Neural cell (in vitro differentiated cells): ENCODE measurements around the gene SNRPA1. TPM values are rescaled to one million over a fixed set of nuclear protein-coding genes. Genes with fewer than 3 reads are reported as not detected.
A peak's percentile ranks its signal among the peaks of the same experiment; 100 is the strongest.

Experiments
- H2AFZ ChIP-seq: fragments of 200-600, 300-800 bp; sonication (generic), shearing (Covaris generic); 2 replicates; pipeline ENCODE4 v1.6.0; 2014; ENCODE audit warnings: low read depth, mild to moderate bottlenecking, antibody characterized with exemption, low read length, moderate library complexity
- H3F3A ChIP-seq: fragments of 200-600 bp; shearing (Covaris generic); 2 replicates; pipeline ENCODE4 v1.6.1; 2016; ENCODE audit warnings: mild to moderate bottlenecking, moderate library complexity, mixed read lengths, antibody characterized with exemption, low read length; ENCODE audit not compliant: insufficient read depth, poor library complexity, severe bottlenecking
- H3K27ac ChIP-seq: fragments of 200-600, 300-800 bp; sonication (generic), shearing (Covaris generic); 2 replicates; pipeline ENCODE4 v1.5.1; 2014; ENCODE audit warnings: mild to moderate bottlenecking, low read length, moderate library complexity
- H3K27me3 ChIP-seq: fragments of 300-800, 200-600 bp; sonication (generic), shearing (Covaris generic); 2 replicates; pipeline ENCODE4 v1.6.0; 2014; ENCODE audit warnings: mild to moderate bottlenecking, low read depth, low read length, moderate library complexity; ENCODE audit not compliant: insufficient read depth
- H3K36me3 ChIP-seq: fragments of 300-800, 200-600 bp; sonication (generic), shearing (Covaris generic); 2 replicates; pipeline ENCODE4 v1.5.1; 2014; ENCODE audit warnings: mild to moderate bottlenecking, antibody characterized with exemption, low read length, moderate library complexity; ENCODE audit not compliant: insufficient read depth
- H3K4me2 ChIP-seq: fragments of 300-800, 200-600 bp; sonication (generic), shearing (Covaris generic); 2 replicates; pipeline ENCODE4 v1.6.0; 2014; ENCODE audit warnings: mild to moderate bottlenecking, low read length
- H3K4me3 ChIP-seq: fragments of 300-800, 200-600 bp; sonication (generic), shearing (Covaris generic); 2 replicates; pipeline ENCODE4 v1.5.1; 2014; ENCODE audit warnings: mild to moderate bottlenecking, low read length, moderate library complexity
- H3K79me2 ChIP-seq: fragments of 200-600 bp; shearing (Covaris generic); replicated peaks from 2 replicates; pipeline ENCODE4 v1.6.0; 2014; ENCODE audit warnings: mild to moderate bottlenecking, low read length, moderate library complexity; ENCODE audit not compliant: insufficient read depth
- H3K9ac ChIP-seq: fragments of 300-800, 200-600 bp; sonication (generic), shearing (Covaris generic); 2 replicates; pipeline ENCODE4 v1.6.1; 2016; ENCODE audit warnings: mild to moderate bottlenecking, low read length, mixed read lengths
- H3K9me2 ChIP-seq: fragments of 200-600 bp; shearing (Covaris generic); 2 replicates; pipeline ENCODE4 v1.6.1; 2016; ENCODE audit warnings: mild to moderate bottlenecking, low read length, mixed read lengths; ENCODE audit not compliant: insufficient read depth
- H3K9me3 ChIP-seq: fragments of 200-600, 300-800 bp; sonication (generic), shearing (Covaris generic); 2 replicates; pipeline ENCODE4 v1.6.1; 2016; ENCODE audit warnings: mild to moderate bottlenecking, mixed run types, low read length, moderate library complexity, mixed read lengths
- H4K20me1 ChIP-seq: fragments of 200-600 bp; shearing (Covaris generic); 2 replicates; pipeline ENCODE4 v1.6.1; 2016; ENCODE audit warnings: mild to moderate bottlenecking, mixed run types; ENCODE audit not compliant: insufficient read depth
- EP300 ChIP-seq: fragments of 450-650 bp; conservative IDR thresholded peaks from 2 replicates; pipeline ENCODE4 v1.6.1; 2014; ENCODE audit warnings: antibody characterized with exemption, mild to moderate bottlenecking, moderate library complexity; ENCODE audit not compliant: poor library complexity, severe bottlenecking
- EZH2 ChIP-seq: fragments of 200-600, 300-800 bp; shearing (Covaris generic), sonication (generic); IDR thresholded peaks from 2 replicates; pipeline ENCODE4 v1.6.1; 2014; ENCODE audit warnings: antibody characterized with exemption, low read length, borderline replicate concordance, mild to moderate bottlenecking; ENCODE audit not compliant: insufficient read depth, poor library complexity, severe bottlenecking
- MXI1 ChIP-seq: fragments of 450-650 bp; conservative IDR thresholded peaks from 2 replicates; pipeline ENCODE4 v1.6.1; 2014; ENCODE audit warnings: antibody characterized with exemption, mild to moderate bottlenecking; ENCODE audit not compliant: poor library complexity, severe bottlenecking
- POLR2AphosphoS5 ChIP-seq: IDR thresholded peaks from 2 replicates; pipeline ENCODE4 v1.6.1; 2012
- RAD21 ChIP-seq: fragments of 450-650 bp; conservative IDR thresholded peaks from 2 replicates; pipeline ENCODE4 v1.6.1; 2014; ENCODE audit warnings: antibody characterized with exemption, mild to moderate bottlenecking, moderate library complexity
- SMC3 ChIP-seq: fragments of 450-650 bp; conservative IDR thresholded peaks from 2 replicates; pipeline ENCODE4 v1.6.1; 2014; ENCODE audit warnings: antibody characterized with exemption, mild to moderate bottlenecking, moderate library complexity; ENCODE audit not compliant: poor library complexity
- TAF1 ChIP-seq: IDR thresholded peaks from 2 replicates; pipeline ENCODE4 v1.6.1; 2012; ENCODE audit warnings: low read depth
- polyA plus RNA-seq: library from polyadenylated mRNA; depleted of rRNA; stranded (reverse); fragments of >200 nt; gene quantifications from 2 replicates; pipeline ENCODE4 v1.2.3, GENCODE V29; 2014
- TF ChIP-seq, protein P1 (sequence below): fragments of 450-650 bp; IDR thresholded peaks from 2 replicates; pipeline ENCODE4 v1.5.1; 2014; ENCODE audit warnings: antibody characterized with exemption, mild to moderate bottlenecking, moderate library complexity; ENCODE audit not compliant: poor library complexity, severe bottlenecking
- TF ChIP-seq, protein P2 (sequence below): IDR thresholded peaks from 2 replicates; pipeline ENCODE4 v1.6.1; 2012; ENCODE audit warnings: borderline replicate concordance

Gene SNRPA1
- polyA plus RNA-seq, 1 donor from 2014 or later = 53.6 TPM

GRCh38 chr15:101258238-101259144 lies 36.6 kb downstream of the SNRPA1 start:
- no peaks in the 10 kb centered on the region for H3F3A ChIP-seq
- H3K9ac ChIP-seq = no peak overlapping the region
- H3K27me3 ChIP-seq = no peaks in the 10 kb centered on the region
- no peak overlapping the region for H3K4me2 ChIP-seq
- no peaks in the 10 kb centered on the region for H4K20me1 ChIP-seq
- no peaks in the 10 kb centered on the region for H3K79me2 ChIP-seq
- H2AFZ ChIP-seq = no peak overlapping the region
- no peak overlapping the region for H3K4me3 ChIP-seq
- no peak overlapping the region for H3K27ac ChIP-seq
- H3K9me3 ChIP-seq = no peaks in the 10 kb centered on the region
- no peaks in the 10 kb centered on the region for H3K9me2 ChIP-seq
- no peak for TF ChIP-seq TAF1
- TF ChIP-seq EP300 = no peak
- TF ChIP-seq, protein P1, sequence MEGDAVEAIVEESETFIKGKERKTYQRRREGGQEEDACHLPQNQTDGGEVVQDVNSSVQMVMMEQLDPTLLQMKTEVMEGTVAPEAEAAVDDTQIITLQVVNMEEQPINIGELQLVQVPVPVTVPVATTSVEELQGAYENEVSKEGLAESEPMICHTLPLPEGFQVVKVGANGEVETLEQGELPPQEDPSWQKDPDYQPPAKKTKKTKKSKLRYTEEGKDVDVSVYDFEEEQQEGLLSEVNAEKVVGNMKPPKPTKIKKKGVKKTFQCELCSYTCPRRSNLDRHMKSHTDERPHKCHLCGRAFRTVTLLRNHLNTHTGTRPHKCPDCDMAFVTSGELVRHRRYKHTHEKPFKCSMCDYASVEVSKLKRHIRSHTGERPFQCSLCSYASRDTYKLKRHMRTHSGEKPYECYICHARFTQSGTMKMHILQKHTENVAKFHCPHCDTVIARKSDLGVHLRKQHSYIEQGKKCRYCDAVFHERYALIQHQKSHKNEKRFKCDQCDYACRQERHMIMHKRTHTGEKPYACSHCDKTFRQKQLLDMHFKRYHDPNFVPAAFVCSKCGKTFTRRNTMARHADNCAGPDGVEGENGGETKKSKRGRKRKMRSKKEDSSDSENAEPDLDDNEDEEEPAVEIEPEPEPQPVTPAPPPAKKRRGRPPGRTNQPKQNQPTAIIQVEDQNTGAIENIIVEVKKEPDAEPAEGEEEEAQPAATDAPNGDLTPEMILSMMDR = peak; percentile 98
- TF ChIP-seq SMC3 = peak; percentile 96
- TF ChIP-seq RAD21 = peak; percentile 97
- TF ChIP-seq EZH2 = no peak
- H3K36me3 ChIP-seq = no peaks in the 10 kb centered on the region

DNA sequence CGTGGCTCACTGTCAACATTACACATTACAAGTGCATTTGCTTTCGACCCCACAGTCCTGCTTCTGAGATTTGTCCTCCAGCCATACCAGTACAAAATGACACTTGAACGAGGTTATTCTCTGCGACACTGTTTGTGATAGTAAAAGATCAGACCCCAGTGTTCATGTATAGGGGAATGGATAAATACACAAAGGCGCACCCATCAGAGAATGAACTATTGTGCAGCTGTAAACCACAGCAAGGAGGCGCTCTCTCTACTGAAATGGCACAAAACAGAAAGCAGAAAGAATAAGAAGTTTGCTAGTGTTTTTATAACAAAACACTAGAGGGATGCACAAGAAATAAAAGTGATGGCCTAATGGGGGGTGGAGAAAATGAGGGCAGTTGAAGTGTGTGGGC lies 38.3 kb downstream of the SNRPA1 start:
- no peak overlapping the region for H3K9ac ChIP-seq
- H3K9me3 ChIP-seq = no peaks in the 10 kb centered on the region
- H3K27me3 ChIP-seq = no peaks in the 10 kb centered on the region
- H3K4me3 ChIP-seq = no peak overlapping the region
- no peaks in the 10 kb centered on the region for H3K36me3 ChIP-seq
- no peaks in the 10 kb centered on the region for H4K20me1 ChIP-seq
- H3K79me2 ChIP-seq = no peaks in the 10 kb centered on the region
- H3K27ac ChIP-seq = no peak overlapping the region
- H2AFZ ChIP-seq = no peak overlapping the region
- H3K4me2 ChIP-seq = no peak overlapping the region
- no peaks in the 10 kb centered on the region for H3F3A ChIP-seq
- TF ChIP-seq RAD21 (no peak), POLR2AphosphoS5 (no peak), EP300 (no peak), MXI1 (no peak), EZH2 (no peak), SMC3 (no peak), TAF1 (no peak)
- TF ChIP-seq, protein P1 = no peak
- TF ChIP-seq, protein P2, sequence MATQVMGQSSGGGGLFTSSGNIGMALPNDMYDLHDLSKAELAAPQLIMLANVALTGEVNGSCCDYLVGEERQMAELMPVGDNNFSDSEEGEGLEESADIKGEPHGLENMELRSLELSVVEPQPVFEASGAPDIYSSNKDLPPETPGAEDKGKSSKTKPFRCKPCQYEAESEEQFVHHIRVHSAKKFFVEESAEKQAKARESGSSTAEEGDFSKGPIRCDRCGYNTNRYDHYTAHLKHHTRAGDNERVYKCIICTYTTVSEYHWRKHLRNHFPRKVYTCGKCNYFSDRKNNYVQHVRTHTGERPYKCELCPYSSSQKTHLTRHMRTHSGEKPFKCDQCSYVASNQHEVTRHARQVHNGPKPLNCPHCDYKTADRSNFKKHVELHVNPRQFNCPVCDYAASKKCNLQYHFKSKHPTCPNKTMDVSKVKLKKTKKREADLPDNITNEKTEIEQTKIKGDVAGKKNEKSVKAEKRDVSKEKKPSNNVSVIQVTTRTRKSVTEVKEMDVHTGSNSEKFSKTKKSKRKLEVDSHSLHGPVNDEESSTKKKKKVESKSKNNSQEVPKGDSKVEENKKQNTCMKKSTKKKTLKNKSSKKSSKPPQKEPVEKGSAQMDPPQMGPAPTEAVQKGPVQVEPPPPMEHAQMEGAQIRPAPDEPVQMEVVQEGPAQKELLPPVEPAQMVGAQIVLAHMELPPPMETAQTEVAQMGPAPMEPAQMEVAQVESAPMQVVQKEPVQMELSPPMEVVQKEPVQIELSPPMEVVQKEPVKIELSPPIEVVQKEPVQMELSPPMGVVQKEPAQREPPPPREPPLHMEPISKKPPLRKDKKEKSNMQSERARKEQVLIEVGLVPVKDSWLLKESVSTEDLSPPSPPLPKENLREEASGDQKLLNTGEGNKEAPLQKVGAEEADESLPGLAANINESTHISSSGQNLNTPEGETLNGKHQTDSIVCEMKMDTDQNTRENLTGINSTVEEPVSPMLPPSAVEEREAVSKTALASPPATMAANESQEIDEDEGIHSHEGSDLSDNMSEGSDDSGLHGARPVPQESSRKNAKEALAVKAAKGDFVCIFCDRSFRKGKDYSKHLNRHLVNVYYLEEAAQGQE = no peak
- no peaks in the 10 kb centered on the region for H3K9me2 ChIP-seq
